Stimulated activated CD8-positive, alpha-beta memory T cell treated with anti-CD3 and anti-CD28 coated beads, Interleukin-12 subunit alpha, Interleukin-12 subunit beta, amount 100 ng/mL, for 24 hours (primary cell): ENCODE data around the gene TBK1.
A peak's percentile ranks its signal among the peaks of the same experiment; 100 is the strongest.

Experiments used
- DNase-seq: peaks from one replicate; pipeline ENCODE4 v3.0.0-alpha.2; 2020; ENCODE audit errors: extremely low read depth

The TBK1 gene

DNA sequence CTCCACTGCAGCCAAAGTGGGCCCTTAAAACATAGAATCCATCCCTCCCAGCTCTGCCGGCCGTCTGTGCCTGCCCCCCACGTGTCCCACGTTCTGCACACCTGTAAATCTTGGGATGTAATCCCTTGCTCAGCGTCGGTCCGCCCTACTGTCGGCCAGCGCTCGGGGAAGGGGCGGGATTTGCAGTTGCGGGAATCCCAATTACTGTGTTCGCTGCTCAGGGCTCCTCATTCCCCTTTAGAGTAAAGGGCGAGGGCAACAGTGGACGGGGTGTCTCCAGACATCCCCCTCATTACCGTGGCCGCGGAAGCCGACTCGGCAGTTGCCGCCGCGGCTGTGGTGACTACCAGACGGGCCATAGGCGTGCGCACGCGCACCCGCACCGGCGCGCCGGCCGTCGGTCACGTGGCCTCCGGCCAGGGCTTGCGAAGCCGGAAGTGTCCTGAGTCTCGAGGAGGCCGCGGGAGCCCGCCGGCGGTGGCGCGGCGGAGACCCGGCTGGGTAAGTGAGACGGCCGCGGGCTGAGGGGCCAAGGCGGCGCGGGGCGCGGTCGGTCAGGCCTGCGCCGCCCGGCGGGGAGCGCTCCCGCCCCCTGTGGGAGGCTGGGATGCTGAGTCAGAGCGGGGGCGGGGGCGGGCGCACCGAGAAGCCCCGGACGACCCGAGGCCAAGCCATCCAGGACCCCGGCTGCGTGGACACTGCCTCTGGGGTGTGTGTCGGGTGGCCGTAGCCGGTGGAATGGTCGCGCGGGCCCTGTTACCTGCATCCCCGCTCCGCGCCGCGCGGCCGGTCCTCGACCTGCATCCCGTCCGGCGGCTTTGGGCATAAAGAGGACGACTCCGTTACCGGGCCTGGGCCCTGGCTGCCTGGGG is at the start of gene TBK1:
TSS of gene TBK1 (plus strand) at position 434 of the 872 bp plus-strand sequence. CDS start 3,751 bp downstream, outside the sequence.
- DNase-seq, result peak; percentile 31

DNA sequence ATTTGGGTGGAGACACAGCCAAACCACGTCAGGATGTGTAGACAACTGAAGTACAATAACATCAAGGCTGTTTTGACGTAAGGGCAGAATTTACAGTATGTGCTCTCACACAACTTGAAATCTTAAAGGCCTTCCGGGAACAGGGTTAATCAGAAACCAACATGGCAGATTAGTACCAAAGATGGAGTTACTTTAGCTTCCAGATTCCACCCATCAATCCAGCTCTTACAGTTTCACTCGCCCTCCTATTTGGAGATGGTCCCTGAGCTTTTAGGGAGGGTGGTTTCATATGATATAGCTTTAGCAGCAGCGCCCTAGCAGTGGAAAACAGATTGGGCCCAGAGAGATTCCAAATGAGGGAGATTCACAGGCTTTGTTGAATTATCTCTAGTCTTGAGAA is 49.7 kb upstream of the TBK1 start:
- DNase-seq, result no peak

DNA sequence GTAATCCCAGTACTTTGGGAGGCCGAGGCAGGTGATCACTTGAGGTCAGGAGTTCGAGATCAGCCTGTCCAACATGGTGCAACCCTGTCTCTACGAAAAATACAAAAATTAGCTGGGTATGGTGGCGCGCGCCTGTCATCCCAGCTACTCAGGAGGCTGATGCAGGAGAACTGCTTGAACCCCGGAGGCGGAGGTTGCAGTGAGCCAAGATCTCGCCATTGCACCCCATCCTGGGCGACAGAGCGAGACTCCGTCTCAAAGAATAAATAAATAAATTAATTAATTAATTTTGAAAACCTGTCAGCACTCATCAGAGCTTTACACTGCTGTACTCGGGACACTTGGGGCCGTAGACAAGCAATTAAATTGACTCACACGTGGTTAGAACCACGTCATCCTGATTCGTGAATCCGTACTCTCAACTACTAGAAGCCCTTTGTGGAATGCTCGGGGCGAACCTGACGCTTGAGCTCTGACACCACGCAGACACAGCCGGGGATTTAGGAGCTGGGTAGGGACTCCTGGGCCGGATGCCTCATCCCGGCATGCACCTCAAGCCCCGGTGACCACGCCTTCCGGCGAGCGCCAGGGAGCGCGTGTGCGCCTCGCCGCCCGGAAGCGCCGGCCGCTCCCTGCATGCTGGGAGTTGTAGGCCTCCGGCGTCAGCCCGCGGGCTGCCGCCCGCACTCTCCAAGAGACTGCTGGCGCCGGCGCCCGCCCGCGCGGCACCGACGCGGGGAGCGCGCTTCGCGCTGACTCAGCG is 48.0 kb upstream of the TBK1 start, which contains the start of gene XPOT:
TSS of gene XPOT (plus strand) at position 686 of the 763 bp plus-strand sequence. CDS start 5,644 bp downstream, outside the sequence.
- peak; percentile 82 for DNase-seq

GRCh38 chr12:64404470-64405256 is 47.3 kb upstream of the TBK1 start:
- DNase-seq, result peak; percentile 59

- DNase-seq, result no peak
Observed at GRCh38 chr12:64407342-64408223, 44.3 kb upstream of the TBK1 start.

DNA sequence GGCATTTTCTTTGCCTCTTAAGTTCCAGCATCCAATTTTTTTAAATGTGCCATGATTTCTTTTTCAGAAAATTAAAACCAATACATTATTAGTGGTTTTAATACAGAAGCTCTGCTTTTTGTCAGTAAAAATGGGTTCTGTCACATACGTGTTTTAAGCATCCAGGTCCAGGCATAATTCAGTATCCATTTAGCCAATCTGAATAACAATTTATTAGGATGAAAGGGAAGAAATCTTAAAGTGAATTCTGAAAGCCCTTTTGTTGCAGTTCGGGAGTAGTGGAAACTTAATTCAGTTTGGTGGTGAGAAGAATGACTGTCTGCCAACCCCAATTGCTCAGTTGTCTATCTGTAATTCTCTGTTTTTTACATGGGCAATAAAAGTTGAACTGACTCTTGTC is 40.5 kb upstream of the TBK1 start:
- no peak for DNase-seq

GRCh38 chr12:64412459-64412858 is 39.5 kb upstream of the TBK1 start:
- no peak for DNase-seq

GRCh38 chr12:64413884-64414283 is 38.0 kb upstream of the TBK1 start:
- DNase-seq, result no peak

DNA sequence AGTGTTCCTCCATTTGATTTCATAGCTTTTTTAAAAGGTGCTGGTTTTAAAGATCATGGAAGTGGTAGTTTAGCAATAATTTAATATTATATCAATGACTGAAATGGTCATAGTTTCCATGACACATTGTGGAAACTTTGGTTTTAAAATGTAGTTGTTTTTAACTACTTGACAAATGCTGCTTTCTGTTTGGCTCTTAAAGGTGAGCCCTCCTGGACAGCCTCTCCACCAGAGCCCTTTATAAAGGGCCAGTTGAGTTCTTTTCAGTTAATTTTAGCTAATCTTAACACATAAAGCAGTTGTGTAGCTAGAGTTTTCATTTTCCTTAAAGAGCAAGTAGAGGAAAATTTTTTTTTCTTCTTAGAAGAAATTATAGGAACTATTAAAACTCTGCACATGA is 33.7 kb upstream of the TBK1 start:
- no peak for DNase-seq

DNA sequence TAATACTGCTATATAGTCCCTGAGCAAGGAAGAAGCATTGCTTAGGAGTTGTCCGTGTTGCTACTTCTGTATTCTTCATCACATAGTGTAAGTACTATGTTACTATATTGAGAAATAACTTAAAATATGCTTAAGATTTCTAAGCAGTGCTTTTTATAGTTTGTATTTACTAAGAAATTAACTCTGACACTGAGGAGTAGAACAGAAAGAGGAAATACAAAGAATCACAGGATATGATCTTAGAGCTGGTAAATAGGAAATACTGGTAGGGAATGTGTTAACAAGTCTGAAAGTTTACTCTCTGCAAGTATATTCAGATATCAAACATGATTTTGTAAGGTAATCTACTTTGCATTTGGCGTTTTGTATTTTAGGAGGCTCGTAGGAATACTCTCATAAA is 32.2 kb upstream of the TBK1 start:
- no peak for DNase-seq

- DNase-seq, result no peak
Observed at GRCh38 chr12:64427988-64428387, 23.9 kb upstream of the TBK1 start.

- no peak for DNase-seq
Observed at GRCh38 chr12:64428956-64429355, 23.0 kb upstream of the TBK1 start.

DNA sequence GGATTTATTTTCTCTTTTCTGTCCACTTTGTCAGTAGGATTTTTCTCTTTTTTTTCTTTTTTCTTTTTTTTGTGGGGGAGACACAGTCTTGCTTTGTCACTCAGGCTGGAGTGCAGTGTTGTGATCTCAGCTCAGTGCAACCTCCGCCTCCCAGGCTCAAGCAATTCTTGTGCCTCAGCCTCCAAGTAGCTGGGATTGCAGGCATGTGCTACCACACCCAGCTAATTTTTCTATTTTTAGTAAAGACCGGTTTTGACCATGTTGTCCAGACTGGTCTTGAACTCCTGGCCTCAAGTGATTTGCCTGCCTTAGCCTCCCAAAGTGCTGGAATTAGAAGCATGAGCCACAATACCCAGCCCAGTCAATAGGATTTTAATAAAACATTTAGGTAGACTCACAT is 21.0 kb upstream of the TBK1 start:
- no peak for DNase-seq

- no peak for DNase-seq
Observed at GRCh38 chr12:64431791-64432190, 20.1 kb upstream of the TBK1 start.

- DNase-seq, result no peak
Observed at GRCh38 chr12:64433915-64434314, 18.0 kb upstream of the TBK1 start.

DNA sequence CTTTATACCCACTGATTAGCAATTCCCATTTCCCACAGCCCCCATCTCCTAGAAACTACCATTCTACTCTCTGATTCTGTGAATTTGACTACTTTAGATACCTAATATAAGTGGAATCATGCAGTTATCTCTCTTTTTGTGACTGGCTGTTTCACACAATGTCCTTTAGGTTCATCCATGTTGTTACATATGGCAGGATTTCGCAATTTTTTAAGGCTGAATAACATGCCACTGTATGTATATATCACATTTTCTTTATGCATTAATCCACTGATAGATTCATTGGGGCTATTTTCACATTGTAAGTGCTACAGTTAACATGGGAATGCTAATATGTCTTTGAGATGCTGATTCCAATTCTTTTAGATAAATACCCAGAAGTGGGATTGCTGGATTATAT is 11.8 kb upstream of the TBK1 start:
- no peak for DNase-seq

DNA sequence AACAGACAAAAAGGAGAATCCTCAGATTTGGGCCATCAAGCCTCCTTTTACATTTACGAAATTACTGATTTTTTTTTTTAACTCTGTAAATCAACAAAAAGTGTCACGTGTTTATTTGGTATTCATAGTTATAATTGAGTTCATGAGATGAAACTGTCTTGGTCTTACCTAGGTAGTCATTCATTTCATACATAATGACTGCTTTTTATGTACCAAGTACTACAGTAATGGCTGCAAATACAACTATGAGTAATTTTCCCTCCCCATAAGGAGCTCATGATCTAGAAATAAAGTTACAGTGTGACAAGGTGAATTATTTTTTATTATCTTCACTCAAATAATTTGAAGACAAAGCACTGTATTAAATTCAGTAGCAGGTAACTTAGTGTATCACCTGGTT is 6.4 kb upstream of the TBK1 start:
- DNase-seq, result no peak

DNA sequence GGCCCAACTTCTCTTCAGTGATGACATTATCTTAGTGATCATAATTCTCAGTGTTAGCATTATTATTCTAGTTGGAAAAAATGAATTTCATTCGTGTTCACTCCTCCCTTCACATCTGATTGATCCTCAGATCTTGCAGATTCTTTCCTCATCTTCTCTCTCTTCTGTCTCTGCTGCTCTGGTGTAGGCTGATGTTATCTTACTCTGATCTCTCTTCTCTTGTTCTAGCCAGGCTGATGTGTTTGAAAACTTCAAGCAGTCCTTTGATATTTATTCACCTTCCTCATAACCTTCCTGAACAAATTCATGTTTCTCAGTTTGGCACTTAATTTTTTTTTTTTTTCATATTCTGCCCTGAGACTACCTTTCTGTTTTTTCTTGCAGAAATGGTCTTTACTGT is 5.6 kb upstream of the TBK1 start:
- DNase-seq, result no peak

- DNase-seq, result no peak
Observed at GRCh38 chr12:64450057-64450640, 1.8 kb upstream of the TBK1 start.

- no peak for DNase-seq
Observed at GRCh38 chr12:64450711-64451486, 1.0 kb upstream of the TBK1 start.
